PC-9 (cell line): ENCODE data around the gene FIZ1. TPM values are rescaled to one million over a fixed set of nuclear protein-coding genes. Genes with fewer than 3 reads are reported as not detected.

Source experiments
- BruUV-seq: library from RNA; stranded (reverse); fragments of 400-500 nt; replicated peaks from 2 replicates; lab custom pipeline; 2021; lab: Mats Ljungman, UMichigan
- CTCF ChIA-PET: fragments of 300-600 bp; sonication (Branson Sonifier 250); formaldehyde crosslinking; loops from one replicate; lab custom pipeline; 2022; ENCODE audit warnings: antibody characterized with exemption; lab: Charles Lee
- POLR2A ChIA-PET: fragments of 300-600 bp; sonication (Branson Sonifier 250); formaldehyde crosslinking; loops from one replicate; lab custom pipeline; 2022; ENCODE audit warnings: antibody characterized with exemption; ENCODE audit not compliant: unreplicated experiment; lab: Charles Lee
- DNase-seq, 2 experiments: peaks; one replicate each; pipeline versions ENCODE4 v3.0.0 to v3.0.0-alpha.2; 2015 to 2022; ENCODE audit warnings: mixed read lengths in 1 of 2
- H2AFZ ChIP-seq: fragments of 200-600 bp; sonication (generic); 2 replicates; pipeline ENCODE4 v1.8.1; 2017; ENCODE audit warnings: antibody characterized with exemption
- H3F3A ChIP-seq: fragments of 200-600 bp; sonication (generic); 2 replicates; pipeline ENCODE4 v1.8.1; 2017; ENCODE audit warnings: antibody characterized with exemption, mild to moderate bottlenecking, low read depth; ENCODE audit not compliant: insufficient read depth
- H3K27ac ChIP-seq: fragments of 200-600 bp; sonication (generic); 2 replicates; pipeline ENCODE4 v1.6.1; 2016; ENCODE audit warnings: mixed run types
- H3K27me3 ChIP-seq: fragments of 200-600 bp; sonication (generic); 2 replicates; pipeline ENCODE4 v1.6.1; 2016; ENCODE audit warnings: low read depth, mixed run types; ENCODE audit not compliant: insufficient read depth
- H3K36me3 ChIP-seq: fragments of 200-600 bp; sonication (generic); 2 replicates; pipeline ENCODE4 v1.6.1; 2016; ENCODE audit warnings: low read depth, mixed run types
- H3K4me1 ChIP-seq: fragments of 200-600 bp; sonication (generic); replicated peaks from 2 replicates; pipeline ENCODE4 v1.6.1; 2016; ENCODE audit warnings: mixed run types; ENCODE audit not compliant: insufficient read depth
- H3K4me2 ChIP-seq: fragments of 200-600 bp; sonication (generic); 2 replicates; pipeline ENCODE4 v1.6.1; 2017; ENCODE audit warnings: mixed run types
- H3K4me3 ChIP-seq: fragments of 200-600 bp; sonication (generic); 2 replicates; pipeline ENCODE4 v1.6.1; 2016; ENCODE audit warnings: mixed run types
- H3K79me2 ChIP-seq: fragments of 200-600 bp; sonication (generic); 2 replicates; pipeline ENCODE4 v1.6.1; 2017; ENCODE audit warnings: low read depth, mixed run types
- H3K9me2 ChIP-seq: fragments of 200-600 bp; sonication (generic); 2 replicates; pipeline ENCODE4 v1.8.1; 2017; ENCODE audit warnings: mild to moderate bottlenecking; ENCODE audit not compliant: insufficient read depth
- H3K9me3 ChIP-seq: fragments of 200-600 bp; sonication (generic); 2 replicates; pipeline ENCODE4 v1.8.1; 2016; ENCODE audit warnings: low read depth; ENCODE audit not compliant: insufficient read depth
- H4K20me1 ChIP-seq: fragments of 200-600 bp; sonication (generic); 2 replicates; pipeline ENCODE4 v1.8.1; 2017; ENCODE audit not compliant: insufficient read depth
- EZH2 ChIP-seq: fragments of 200-600 bp; sonication (generic); IDR thresholded peaks from 2 replicates; pipeline ENCODE4 v1.8.0; 2017; ENCODE audit warnings: antibody characterized with exemption, low read depth
- intact Hi-C: fragments of 100-400 bp; cut with micrococcal nuclease; formaldehyde crosslinking; loops from one replicate; pipeline ENCODE4 v1.10.0; 2022; ENCODE audit not compliant: unreplicated experiment
- total RNA-seq: library from RNA; stranded (reverse); gene quantifications from 2 replicates; pipeline ENCODE4 v1.2.3, GENCODE V29; 2021
- TF ChIP-seq, protein P1 (sequence below): fragments of 200-600 bp; sonication (generic); conservative IDR thresholded peaks from 2 replicates; pipeline ENCODE4 v1.6.1; 2017; ENCODE audit warnings: mixed run types, antibody characterized with exemption, mild to moderate bottlenecking, moderate library complexity

FIZ1 gene
- total RNA-seq, 1 experiment from 2014 or later = 25.4 TPM

DNA sequence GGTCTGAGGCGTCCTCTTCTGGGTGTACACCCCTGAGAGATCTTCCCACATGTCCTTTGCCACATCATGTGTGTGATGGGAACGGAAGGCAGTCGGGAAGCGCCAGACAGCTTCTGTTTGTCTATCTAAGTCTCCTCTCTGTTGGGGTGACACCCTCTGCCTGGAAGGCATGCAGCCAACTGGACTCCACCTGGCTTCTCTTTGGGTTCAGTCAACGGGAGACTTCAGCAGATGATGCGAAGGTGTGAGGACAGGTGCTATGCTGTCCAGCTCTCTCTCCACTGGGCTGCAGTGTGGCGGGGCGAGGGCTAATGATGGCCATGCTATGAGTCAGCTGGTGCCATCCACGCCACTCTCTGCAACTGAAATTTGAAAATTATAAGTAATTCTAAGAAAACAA lies 39.6 kb downstream of the FIZ1 start:
- no peaks in the 10 kb centered on the region for H3K79me2 ChIP-seq
- no peak overlapping the region for H2AFZ ChIP-seq
- H3K27ac ChIP-seq = no peak overlapping the region
- peaks cover 13% of the 10 kb centered on the region; the same call in 1 of the 2 replicates for H3F3A ChIP-seq
- H3K4me3 ChIP-seq = no peak overlapping the region
- no peak overlapping the region for H3K4me2 ChIP-seq
- DNase-seq = no peak
- no peaks in the 10 kb centered on the region for H3K36me3 ChIP-seq
- no peaks in the 10 kb centered on the region for H3K9me2 ChIP-seq
- no peaks in the 10 kb centered on the region for H3K27me3 ChIP-seq
- ChIA-PET CTCF (no interaction called here), POLR2A (no interaction called here)
- no peaks in the 10 kb centered on the region for H4K20me1 ChIP-seq
- TF ChIP-seq, protein P1, sequence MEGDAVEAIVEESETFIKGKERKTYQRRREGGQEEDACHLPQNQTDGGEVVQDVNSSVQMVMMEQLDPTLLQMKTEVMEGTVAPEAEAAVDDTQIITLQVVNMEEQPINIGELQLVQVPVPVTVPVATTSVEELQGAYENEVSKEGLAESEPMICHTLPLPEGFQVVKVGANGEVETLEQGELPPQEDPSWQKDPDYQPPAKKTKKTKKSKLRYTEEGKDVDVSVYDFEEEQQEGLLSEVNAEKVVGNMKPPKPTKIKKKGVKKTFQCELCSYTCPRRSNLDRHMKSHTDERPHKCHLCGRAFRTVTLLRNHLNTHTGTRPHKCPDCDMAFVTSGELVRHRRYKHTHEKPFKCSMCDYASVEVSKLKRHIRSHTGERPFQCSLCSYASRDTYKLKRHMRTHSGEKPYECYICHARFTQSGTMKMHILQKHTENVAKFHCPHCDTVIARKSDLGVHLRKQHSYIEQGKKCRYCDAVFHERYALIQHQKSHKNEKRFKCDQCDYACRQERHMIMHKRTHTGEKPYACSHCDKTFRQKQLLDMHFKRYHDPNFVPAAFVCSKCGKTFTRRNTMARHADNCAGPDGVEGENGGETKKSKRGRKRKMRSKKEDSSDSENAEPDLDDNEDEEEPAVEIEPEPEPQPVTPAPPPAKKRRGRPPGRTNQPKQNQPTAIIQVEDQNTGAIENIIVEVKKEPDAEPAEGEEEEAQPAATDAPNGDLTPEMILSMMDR = no peak
- TF ChIP-seq EZH2 = no peak
- peaks cover 6% of the 10 kb centered on the region; the same call in 1 of the 2 replicates for H3K9me3 ChIP-seq
- no peaks in the 10 kb centered on the region for H3K4me1 ChIP-seq
- intact Hi-C loops = no loop called here
- no TSS peak for BruUV-seq

DNA sequence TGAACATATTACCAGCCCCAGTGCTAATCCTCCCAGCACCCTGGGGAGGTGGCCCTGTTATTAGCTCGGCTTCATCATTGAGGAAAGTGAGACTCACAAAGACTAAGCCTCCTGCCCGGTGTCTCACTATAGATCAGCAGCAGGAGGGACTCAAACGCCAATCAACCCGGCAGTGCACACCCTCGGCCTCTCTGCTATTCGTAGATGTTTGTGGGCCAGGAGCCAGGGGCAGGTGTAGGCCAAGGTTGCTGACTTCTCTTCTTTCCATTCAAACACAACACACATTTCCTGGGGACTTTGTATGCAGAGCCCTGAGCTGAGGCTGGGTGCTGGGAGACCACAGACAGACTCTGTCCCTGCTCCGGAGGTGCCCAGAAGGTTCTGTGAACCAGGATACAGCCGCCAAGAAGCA lies 44.6 kb downstream of the FIZ1 start:
- Histone ChIP-seq H2AFZ (no peak overlapping the region), H3K36me3 (no peaks in the 10 kb centered on the region), H3K79me2 (no peaks in the 10 kb centered on the region), H3F3A (peaks cover 32% of the 10 kb centered on the region), H3K9me3 (no peaks in the 10 kb centered on the region), H3K4me3 (no peak overlapping the region), H3K4me2 (no peak overlapping the region), H3K27ac (no peak overlapping the region), H3K27me3 (no peaks in the 10 kb centered on the region), H4K20me1 (no peaks in the 10 kb centered on the region), H3K9me2 (no peaks in the 10 kb centered on the region), H3K4me1 (peaks cover 14% of the 10 kb centered on the region)
- intact Hi-C loops = no loop called here
- BruUV-seq = no TSS peak
- DNase-seq = no peak
- CTCF ChIA-PET = no interaction called here
- no peak for TF ChIP-seq EZH2
- TF ChIP-seq, protein P1 = no peak
- POLR2A ChIA-PET = no interaction called here

DNA sequence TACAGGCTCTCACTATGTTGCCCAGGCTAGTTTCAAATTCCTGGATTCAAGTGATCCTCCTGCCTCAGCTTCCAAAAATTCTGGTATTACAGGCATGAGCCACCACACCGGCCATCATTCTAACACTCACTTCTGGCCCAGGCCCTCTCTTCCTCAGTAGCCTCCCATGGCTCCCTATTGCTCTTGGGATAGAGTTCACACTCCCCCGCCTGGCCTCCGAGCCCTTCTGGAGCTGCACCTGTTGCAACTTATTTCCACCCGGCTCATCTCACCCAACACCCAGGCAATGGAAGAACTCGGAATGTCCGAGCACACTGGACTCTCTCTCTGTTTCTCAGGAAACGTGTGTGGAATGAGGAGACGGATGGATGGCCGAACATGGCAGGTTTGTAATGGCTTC lies 45.0 kb downstream of the FIZ1 start:
- BruUV-seq = no TSS peak
- intact Hi-C loops = no loop called here

More for the DNA sequence above, 45.0 kb downstream of the FIZ1 start:
- no peaks in the 10 kb centered on the region for H3K36me3 ChIP-seq
- TF ChIP-seq, protein P1 = no peak
- no peak for TF ChIP-seq EZH2
- no peaks in the 10 kb centered on the region for H3K9me3 ChIP-seq
- H3F3A ChIP-seq = peaks cover 37% of the 10 kb centered on the region
- no peak for DNase-seq
- no peaks in the 10 kb centered on the region for H3K79me2 ChIP-seq
- H2AFZ ChIP-seq = no peak overlapping the region
- ChIA-PET POLR2A (no interaction called here), CTCF (interaction anchor here (0.5 kb wide), 1 partner anchor 1124 kb away, joined by 3 read pairs; no protein-coding TSS in a partner anchor)
- no peak overlapping the region for H3K4me3 ChIP-seq
- H3K27me3 ChIP-seq = no peaks in the 10 kb centered on the region
- H3K9me2 ChIP-seq = no peaks in the 10 kb centered on the region
- H4K20me1 ChIP-seq = no peaks in the 10 kb centered on the region
- H3K27ac ChIP-seq = no peak overlapping the region
- H3K4me1 ChIP-seq = peaks cover 18% of the 10 kb centered on the region
- no peak overlapping the region for H3K4me2 ChIP-seq
